Measurements from ENCODE around the gene FRMD1.

DNA sequence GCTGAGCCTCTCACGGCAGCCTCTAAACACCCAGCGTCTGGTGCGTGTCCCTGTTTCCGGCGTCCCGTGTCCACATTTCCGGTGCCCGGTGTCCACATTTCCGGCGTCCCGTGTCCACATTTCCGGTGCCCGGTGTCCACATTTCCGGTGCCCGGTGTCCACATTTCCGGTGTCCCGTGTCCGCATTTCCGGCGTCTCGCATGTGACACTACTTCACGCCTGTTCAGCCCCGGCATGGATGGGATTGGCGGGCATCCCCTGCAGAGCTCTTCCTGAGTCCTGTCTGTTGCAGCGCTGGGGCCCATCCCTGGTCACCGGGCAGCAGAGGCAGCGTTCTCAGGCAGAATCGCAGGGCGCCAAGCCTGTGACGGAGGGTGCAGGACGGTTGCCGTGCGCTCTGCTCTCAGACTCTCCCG is 3.2 kb downstream of the FRMD1 start:
- TF ChIP-seq, protein P1, sequence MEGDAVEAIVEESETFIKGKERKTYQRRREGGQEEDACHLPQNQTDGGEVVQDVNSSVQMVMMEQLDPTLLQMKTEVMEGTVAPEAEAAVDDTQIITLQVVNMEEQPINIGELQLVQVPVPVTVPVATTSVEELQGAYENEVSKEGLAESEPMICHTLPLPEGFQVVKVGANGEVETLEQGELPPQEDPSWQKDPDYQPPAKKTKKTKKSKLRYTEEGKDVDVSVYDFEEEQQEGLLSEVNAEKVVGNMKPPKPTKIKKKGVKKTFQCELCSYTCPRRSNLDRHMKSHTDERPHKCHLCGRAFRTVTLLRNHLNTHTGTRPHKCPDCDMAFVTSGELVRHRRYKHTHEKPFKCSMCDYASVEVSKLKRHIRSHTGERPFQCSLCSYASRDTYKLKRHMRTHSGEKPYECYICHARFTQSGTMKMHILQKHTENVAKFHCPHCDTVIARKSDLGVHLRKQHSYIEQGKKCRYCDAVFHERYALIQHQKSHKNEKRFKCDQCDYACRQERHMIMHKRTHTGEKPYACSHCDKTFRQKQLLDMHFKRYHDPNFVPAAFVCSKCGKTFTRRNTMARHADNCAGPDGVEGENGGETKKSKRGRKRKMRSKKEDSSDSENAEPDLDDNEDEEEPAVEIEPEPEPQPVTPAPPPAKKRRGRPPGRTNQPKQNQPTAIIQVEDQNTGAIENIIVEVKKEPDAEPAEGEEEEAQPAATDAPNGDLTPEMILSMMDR (IDR thresholded peaks at IDR 0.05): no peak
- no peak for TF ChIP-seq EZH2 (IDR thresholded peaks at IDR 0.05; ENCODE audit: borderline replicate concordance, insufficient read depth, low read depth, low read length, poor library complexity, severe bottlenecking)
